Dendritic cell treated with granulocyte-macrophage colony-stimulating factor and Interleukin-4, amounts not matched to agents 40 ng/mL and 50 ng/mL, for 4 days (primary cell): ENCODE data around the gene RNASEH2A.
A peak's percentile ranks its signal among the peaks of the same experiment; 100 is the strongest.
"Not testable (repeated sequence)": the region's sequence is repeated elsewhere in the genome, so short reads cannot be mapped to it uniquely, and the experiment has no call there.

Experiments used
- H3K27ac Mint-ChIP-seq: one replicate; pipeline ENCODE4 v1.8.0; 2022; ENCODE audit warnings: mild to moderate bottlenecking, mixed read lengths
- H3K27me3 Mint-ChIP-seq: one replicate; pipeline ENCODE4 v1.8.0; 2022; ENCODE audit warnings: mild to moderate bottlenecking, mixed read lengths
- H3K36me3 Mint-ChIP-seq: one replicate; pipeline ENCODE4 v1.8.0; 2022; ENCODE audit warnings: low read depth, mixed read lengths
- H3K4me1 Mint-ChIP-seq: one replicate; pipeline ENCODE4 v1.8.0; 2022; ENCODE audit warnings: low read depth, mixed read lengths
- H3K4me3 Mint-ChIP-seq: one replicate; pipeline ENCODE4 v1.8.0; 2022; ENCODE audit warnings: mild to moderate bottlenecking, moderate library complexity, mixed read lengths
- H3K9me3 Mint-ChIP-seq: one replicate; pipeline ENCODE4 v1.8.0; 2022; ENCODE audit warnings: mixed read lengths
- intact Hi-C: fragments of 100-400 bp; cut with micrococcal nuclease; formaldehyde crosslinking; loops from one replicate; pipeline ENCODE4 v1.15.0; 2022

The RNASEH2A gene

DNA sequence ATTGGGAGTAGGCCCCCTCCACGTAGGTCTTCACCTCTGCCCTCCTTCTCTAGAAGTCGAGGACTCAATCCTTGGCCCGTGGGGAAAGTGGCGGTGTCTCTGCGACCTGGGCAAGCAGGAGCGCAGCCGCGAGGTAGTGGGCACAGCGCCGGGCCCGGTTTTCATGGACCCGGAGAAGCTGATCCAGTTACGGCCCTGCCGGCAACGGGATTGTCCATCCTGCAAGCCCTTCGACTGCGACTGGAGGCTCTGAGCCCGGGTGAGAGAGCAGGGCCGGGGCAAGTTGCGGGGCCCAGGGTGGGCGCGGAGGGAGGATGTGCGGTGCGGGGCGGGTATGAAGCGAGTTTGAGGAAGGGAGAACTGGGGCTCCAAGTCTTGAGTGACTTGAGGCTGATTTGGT, 2.3 kb upstream of the RNASEH2A start:
- H3K9me3 Mint-ChIP-seq = no peaks in the 10 kb centered on the region
- intact Hi-C loops = no loop called here
- H3K27me3 Mint-ChIP-seq = peaks cover 32% of the 10 kb centered on the region
- no peak overlapping the region for H3K27ac Mint-ChIP-seq
- H3K4me3 Mint-ChIP-seq = no peak overlapping the region
- peaks cover 21% of the 10 kb centered on the region for H3K36me3 Mint-ChIP-seq
- peaks cover 36% of the 10 kb centered on the region for H3K4me1 Mint-ChIP-seq

DNA sequence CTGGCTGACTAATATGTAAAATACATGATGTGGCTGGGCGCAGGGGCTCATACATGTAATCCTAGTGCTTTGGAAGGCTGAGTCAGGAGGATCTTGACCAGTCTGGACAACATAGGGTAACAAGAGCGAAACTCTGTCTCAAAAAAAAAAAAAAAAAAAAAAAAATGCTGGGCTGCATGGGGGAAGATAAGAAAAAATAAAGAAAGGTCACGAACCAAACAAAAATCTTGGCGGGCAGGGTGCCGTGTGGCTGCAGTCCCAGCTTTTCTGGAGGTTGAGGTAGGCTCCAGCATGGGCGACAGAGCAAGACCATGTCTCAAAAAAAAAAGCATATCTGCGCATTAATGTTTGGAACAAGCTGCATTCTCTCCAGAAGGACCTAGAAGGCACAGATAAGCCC, 8.7 kb downstream of the RNASEH2A start:
- no peak overlapping the region for H3K27ac Mint-ChIP-seq
- no peaks in the 10 kb centered on the region for H3K9me3 Mint-ChIP-seq

DNA sequence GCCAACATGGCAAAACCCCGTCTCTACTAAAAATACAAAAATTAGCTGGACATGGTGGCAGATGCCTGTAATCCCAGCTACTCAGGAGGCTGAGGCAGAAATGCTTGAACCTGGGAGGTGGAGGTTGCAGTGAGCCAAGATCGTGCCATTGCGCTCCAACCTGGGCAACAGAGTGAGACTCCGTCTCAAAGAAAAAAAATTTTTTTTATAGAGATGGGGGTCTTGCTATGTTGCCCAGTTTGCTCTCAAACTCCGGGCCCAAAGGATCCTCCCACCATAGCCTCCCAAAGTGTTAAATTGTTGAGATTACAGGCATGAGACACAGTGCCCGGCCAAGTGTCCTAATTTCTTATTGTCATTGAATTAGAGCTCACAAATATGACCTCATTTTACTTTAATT, 10.8 kb downstream of the RNASEH2A start:
- intact Hi-C loops, H3K27me3 Mint-ChIP-seq: not testable (repeated sequence)

More for the DNA sequence above, 8.7 kb downstream of the RNASEH2A start:
- Mint-ChIP-seq H3K4me1 (no peaks in the 10 kb centered on the region), H3K4me3 (no peak overlapping the region), H3K27me3 (no peaks in the 10 kb centered on the region), H3K36me3 (peaks cover 31% of the 10 kb centered on the region)
- intact Hi-C loops = no loop called here

DNA sequence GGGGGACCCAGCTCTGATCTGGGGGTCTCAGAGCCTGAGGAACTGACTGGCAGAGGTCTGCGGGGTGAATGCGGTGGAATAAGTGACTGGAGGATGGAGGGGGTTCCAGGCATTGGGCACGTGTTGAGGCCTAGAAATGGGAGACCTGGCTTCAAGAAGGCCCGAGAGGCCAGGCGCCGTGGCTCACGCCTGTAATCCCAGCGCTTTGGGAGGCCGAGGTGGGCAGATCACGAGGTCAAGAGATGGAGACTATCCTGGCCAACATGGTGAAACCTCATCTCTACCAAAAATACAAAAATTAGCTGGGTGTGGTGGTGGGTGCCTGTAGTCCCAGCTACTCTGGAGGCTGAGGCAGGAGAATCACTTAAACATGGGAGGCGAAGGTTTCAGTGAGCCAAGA, 11.4 kb downstream of the RNASEH2A start:
- peaks cover 27% of the 10 kb centered on the region for H3K36me3 Mint-ChIP-seq
- H3K9me3 Mint-ChIP-seq, intact Hi-C loops, H3K27ac Mint-ChIP-seq, H3K4me3 Mint-ChIP-seq, H3K4me1 Mint-ChIP-seq, H3K27me3 Mint-ChIP-seq: not testable (repeated sequence)

More for the DNA sequence above, 10.8 kb downstream of the RNASEH2A start:
- not testable (repeated sequence) for H3K27ac Mint-ChIP-seq, H3K9me3 Mint-ChIP-seq, H3K4me3 Mint-ChIP-seq, H3K4me1 Mint-ChIP-seq
- H3K36me3 Mint-ChIP-seq = peaks cover 31% of the 10 kb centered on the region

DNA sequence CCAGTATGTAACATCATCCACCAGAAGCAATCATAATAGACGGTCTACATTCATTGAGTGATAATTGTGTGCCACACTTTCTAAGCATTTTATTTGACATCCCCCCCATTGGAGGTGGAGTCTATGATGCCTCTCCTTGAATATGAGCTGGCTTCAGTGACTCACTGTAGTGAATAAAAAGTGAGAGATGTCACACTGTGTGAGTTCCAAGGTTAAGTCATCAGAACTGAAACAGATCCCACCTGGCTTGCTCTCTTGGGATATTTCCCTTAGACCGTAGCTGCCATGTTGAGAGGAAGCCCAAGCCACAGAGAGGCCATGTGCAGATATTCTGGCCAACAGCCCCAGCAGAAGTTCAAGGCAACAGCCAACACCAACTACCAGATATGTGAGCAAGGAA, 15.4 kb downstream of the RNASEH2A start:
- no peak overlapping the region for H3K27ac Mint-ChIP-seq
- intact Hi-C loops = no loop called here
- H3K27me3 Mint-ChIP-seq = peaks cover 23% of the 10 kb centered on the region
- H3K4me1 Mint-ChIP-seq = peaks cover 7% of the 10 kb centered on the region
- no peaks in the 10 kb centered on the region for H3K9me3 Mint-ChIP-seq
- no peaks in the 10 kb centered on the region for H3K36me3 Mint-ChIP-seq
- H3K4me3 Mint-ChIP-seq = no peak overlapping the region

DNA sequence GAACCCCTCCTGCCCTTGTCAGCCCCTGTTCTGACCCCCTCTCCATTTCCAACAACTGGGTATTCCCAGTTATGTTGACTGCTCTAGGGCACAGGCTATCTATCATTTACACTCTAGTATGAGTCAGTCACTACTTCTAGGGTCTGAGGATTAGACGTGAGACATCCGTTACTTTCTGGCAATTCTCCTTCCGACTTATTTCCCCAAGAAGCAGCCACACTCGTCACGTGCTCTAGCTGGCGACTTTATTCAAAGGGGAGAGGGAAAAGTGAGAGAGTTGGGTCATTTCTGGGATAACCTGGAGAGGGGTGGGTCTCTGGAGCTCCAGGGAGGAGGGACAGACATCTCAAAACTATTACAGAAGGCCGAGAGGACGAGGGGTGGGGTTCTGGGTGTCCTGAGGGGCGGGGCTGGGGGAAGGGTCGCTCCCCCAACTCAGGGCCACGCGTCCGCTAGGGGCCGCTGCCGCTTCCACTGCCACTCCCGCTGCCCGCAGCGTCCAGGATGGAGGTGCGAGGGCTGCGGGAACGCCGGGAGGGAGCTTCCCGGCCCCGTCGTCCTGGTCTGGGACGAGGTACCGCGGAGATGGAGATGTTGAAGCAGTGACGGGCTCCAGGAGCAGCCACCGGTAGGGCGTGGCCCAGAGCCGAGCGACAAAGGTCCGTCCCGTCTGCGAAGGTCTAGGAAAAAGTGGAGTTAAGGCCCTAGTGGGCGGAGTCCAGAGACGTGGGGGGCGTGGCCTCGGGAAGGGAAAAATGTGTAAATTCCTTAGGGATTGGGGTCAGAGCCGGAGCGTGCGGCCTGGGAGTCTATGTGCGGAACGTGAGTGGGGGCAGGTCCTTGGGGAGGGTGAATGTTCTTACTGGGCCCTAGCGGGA, 19.1 kb downstream of the RNASEH2A start:
- Mint-ChIP-seq H3K4me1 (peaks cover 7% of the 10 kb centered on the region), H3K36me3 (no peaks in the 10 kb centered on the region), H3K27me3 (peaks cover 55% of the 10 kb centered on the region), H3K9me3 (no peaks in the 10 kb centered on the region), H3K4me3 (peak overlapping the region; percentile 11), H3K27ac (no peak overlapping the region)
- intact Hi-C loops = no loop called here

DNA sequence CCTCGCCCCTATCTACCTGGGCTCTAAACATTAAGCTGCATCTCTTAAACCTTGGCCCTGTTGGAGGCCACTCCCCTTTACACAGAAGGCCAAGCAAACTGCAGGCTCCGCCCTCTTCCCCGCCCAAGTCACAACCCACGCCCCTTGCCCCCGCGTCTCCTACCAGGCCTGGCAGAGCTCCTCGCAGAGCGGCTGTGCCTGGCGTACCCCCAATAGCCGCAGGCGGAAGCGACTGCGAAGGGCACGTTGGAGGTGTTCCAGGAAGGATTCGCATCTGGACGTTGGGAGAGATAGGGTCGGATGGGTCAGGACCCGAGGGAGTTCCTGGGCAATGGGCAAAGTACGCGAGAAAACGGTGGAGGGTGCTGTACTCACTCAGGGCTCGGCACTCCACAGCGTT, 22.1 kb downstream of the RNASEH2A start:
- H3K9me3 Mint-ChIP-seq = no peaks in the 10 kb centered on the region
- H3K4me1 Mint-ChIP-seq = peaks cover 13% of the 10 kb centered on the region
- H3K36me3 Mint-ChIP-seq = no peaks in the 10 kb centered on the region
- intact Hi-C loops = no loop called here
- H3K27ac Mint-ChIP-seq = no peak overlapping the region
- H3K4me3 Mint-ChIP-seq = no peak overlapping the region
- H3K27me3 Mint-ChIP-seq = peaks cover 82% of the 10 kb centered on the region

DNA sequence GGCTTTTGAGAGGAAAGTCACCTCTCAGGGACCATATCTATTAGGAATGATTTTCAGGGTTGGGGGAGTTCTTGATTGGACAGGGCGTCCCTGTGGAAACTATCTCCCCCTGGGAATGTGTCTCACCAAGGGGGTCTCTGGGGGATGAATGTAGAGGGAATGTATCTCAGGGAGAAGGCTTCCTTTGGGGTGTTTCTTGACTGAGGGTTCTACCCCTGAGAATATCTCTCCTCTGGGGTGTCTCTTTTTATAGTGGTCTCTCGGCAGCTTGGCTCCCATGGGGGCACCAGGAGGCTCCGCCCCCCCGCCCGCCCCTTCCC, 27.0 kb downstream of the RNASEH2A start:
- H3K36me3 Mint-ChIP-seq = no peaks in the 10 kb centered on the region
- no peak overlapping the region for H3K4me3 Mint-ChIP-seq
- H3K27me3 Mint-ChIP-seq = peaks cover 88% of the 10 kb centered on the region
- H3K9me3 Mint-ChIP-seq = no peaks in the 10 kb centered on the region
- H3K4me1 Mint-ChIP-seq = peaks cover 21% of the 10 kb centered on the region
- H3K27ac Mint-ChIP-seq = no peak overlapping the region
- intact Hi-C loops = no loop called here

DNA sequence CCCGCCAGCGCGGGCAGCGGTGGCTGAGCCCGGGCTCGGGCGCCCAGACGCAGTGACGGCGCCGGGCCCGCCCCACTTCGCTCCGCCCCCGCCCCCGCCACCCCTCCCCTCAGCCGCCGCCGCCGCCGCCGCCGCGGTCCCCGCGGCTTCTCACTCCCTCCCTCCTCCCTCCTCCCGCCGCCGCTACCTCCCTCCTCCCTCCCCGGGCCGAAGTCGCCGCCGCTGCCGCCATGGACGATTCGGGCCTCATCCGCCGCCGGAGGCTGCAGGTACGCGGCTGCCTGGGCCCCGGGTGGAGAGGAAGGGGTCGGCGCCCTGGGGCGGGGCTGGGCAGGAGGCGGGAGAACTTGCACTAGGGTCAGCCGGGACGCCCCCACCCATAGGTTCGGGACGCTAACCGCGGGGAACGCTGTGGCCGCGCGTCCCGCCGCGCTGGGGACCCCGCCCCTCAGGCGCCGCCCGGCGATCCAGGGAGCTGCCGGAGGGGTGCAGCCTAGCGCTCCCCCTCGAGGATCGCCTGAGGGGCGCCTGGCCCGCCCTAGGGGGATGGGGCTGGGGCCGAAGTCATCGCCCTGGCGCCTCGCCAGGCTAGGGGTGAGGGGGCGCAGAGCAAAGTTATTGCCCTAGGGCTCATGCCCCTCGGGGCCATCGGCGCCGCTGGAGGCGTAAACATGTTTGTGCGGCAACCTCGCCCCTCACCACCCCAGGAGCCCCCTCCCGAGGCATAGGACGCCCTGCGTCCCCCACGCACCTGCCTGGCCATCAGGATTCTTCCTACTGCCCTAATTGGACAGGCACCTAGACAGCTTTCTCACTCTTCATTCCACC, 27.6 kb downstream of the RNASEH2A start:
- H3K4me1 Mint-ChIP-seq = peaks cover 27% of the 10 kb centered on the region
- H3K9me3 Mint-ChIP-seq = no peaks in the 10 kb centered on the region
- intact Hi-C loops = no loop called here
- no peaks in the 10 kb centered on the region for H3K36me3 Mint-ChIP-seq
- H3K27me3 Mint-ChIP-seq = peaks cover 89% of the 10 kb centered on the region
- peak overlapping the region; percentile 28 for H3K4me3 Mint-ChIP-seq
- H3K27ac Mint-ChIP-seq = no peak overlapping the region

DNA sequence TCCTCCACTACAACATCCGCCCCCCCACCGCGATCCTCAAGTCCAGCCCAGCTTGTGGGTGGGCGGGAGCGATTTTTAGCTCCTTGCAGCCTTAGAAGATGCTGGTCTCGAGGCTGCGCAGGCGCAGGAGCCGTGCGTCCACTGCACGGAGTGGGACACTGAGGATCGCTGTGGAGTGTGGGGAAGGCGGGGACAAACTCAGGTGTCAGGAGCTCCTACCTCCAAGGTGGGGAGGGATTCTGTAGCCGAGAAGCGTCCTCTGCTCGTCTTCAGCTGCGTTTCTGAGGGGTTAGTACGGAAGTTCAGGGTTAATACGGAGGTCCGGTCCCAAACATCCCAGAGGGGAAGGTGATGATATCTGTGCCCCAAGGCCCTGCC, 28.2 kb downstream of the RNASEH2A start, which contains the start of gene RTBDN:
RTBDN (minus strand) TSS at position 14 of the 378 bp plus-strand sequence. CDS start 4,600 bp downstream, outside the sequence.
- Mint-ChIP-seq H3K27me3 (peaks cover 92% of the 10 kb centered on the region), H3K27ac (no peak within 1 kb of the TSS), H3K4me1 (peaks cover 31% of the 10 kb centered on the region), H3K4me3 (peak within 1 kb of the TSS; percentile 28), H3K36me3 (no peaks in the 10 kb centered on the region), H3K9me3 (no peaks in the 10 kb centered on the region)
- intact Hi-C loops = no loop called here

DNA sequence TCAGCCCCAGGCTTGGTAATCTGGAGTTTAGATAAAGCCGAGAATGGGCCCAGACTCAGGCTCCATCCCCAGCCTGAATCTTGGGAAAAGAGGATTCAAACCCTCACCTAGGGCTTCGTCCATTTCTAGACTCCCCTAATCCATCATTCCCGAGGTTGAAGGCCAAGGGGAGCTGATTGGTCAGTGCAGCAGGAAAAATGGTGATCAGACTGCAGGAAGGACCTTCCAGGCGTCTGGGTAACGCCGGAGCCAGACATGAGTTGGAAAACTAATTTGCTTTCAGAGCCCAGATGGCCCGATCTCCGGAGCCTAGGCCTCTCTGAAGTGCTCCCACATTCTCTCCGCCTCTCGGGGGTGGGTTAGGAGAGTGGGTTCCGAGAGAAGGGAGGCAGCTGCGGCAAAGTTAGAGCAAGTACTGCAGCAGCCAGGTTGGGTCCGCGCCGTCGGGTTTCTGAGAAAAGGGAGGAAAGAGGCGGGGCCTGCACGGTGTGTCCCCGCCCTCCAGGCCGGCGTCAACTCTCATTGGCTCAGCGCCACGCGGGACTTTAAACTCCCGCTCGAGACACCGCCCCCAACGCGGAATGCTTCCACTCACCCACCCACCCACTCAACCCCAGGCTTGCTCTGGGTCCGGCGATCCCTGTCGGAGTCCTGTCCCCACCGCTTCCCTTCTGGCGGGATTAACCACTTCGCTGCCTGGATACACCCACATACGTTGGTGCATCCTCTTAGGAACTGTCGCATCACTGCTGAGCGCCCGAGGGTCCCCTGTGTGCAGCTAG, 28.8 kb downstream of the RNASEH2A start:
- H3K4me3 Mint-ChIP-seq = no peak overlapping the region

DNA sequence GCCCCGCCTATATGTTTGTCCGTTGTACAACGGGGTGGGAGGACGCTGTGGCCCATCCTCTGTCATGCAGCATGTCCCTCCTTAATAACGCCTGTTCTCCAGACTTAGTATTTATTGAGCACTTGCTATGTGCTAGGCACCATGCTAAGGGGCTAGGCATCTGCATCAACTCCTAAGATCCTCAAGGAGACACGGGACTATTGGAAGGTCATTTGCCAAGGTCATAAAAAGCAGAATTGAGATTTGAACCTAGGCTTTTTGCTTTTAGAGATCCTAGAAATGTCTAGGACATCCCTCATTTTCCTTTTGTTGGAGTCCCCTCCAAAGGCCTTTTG, 30.1 kb downstream of the RNASEH2A start:
- Mint-ChIP-seq H3K4me3 (no peak overlapping the region), H3K4me1 (peaks cover 45% of the 10 kb centered on the region), H3K36me3 (no peaks in the 10 kb centered on the region), H3K9me3 (no peaks in the 10 kb centered on the region), H3K27me3 (peaks cover 90% of the 10 kb centered on the region), H3K27ac (no peak overlapping the region)
- intact Hi-C loops = no loop called here

More for the DNA sequence above, 28.8 kb downstream of the RNASEH2A start:
- Mint-ChIP-seq H3K4me1 (peaks cover 32% of the 10 kb centered on the region), H3K27ac (no peak overlapping the region), H3K9me3 (no peaks in the 10 kb centered on the region), H3K27me3 (peaks cover 90% of the 10 kb centered on the region), H3K36me3 (no peaks in the 10 kb centered on the region)
- intact Hi-C loops = no loop called here

DNA sequence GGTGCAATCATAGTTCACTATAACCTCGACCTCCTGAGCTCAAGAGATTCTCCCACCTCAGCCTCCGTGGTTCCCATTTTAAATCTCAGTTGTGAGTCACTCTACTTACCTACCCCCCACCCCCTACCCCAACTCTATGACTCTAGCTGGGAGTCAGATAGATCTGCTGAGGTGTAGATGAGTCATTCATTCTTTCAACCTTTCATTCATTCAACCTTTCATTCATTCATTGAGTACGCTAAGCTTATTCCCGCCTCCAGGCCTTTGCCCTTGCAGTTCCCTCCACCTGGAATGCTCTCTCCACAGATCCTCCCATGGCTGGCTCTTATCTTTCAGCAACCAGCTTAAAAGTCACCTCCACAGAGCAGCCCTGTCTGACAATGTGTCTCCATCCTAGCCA, 30.8 kb downstream of the RNASEH2A start:
- peaks cover 89% of the 10 kb centered on the region for H3K27me3 Mint-ChIP-seq
- H3K27ac Mint-ChIP-seq = no peak overlapping the region

More for the DNA sequence above, 30.8 kb downstream of the RNASEH2A start:
- no peaks in the 10 kb centered on the region for H3K36me3 Mint-ChIP-seq
- no peak overlapping the region for H3K4me3 Mint-ChIP-seq
- H3K9me3 Mint-ChIP-seq = no peaks in the 10 kb centered on the region
- intact Hi-C loops = no loop called here
- peaks cover 48% of the 10 kb centered on the region for H3K4me1 Mint-ChIP-seq
